AG09309 (cell line): ENCODE measurements around the gene PLCB2.
A peak's percentile ranks its signal among the peaks of the same experiment; 100 is the strongest.

Experiments
- DNase-seq: peaks from one replicate; pipeline ENCODE4 v3.0.0-alpha.2; 2010; ENCODE audit warnings: low read depth
- H3K4me3 ChIP-seq: 2 replicates; pipeline ENCODE4 v1.5.1; 2011; ENCODE audit warnings: mild to moderate bottlenecking, low read depth, low read length, moderate library complexity; ENCODE audit not compliant: control insufficient read depth
- TF ChIP-seq, protein P1 (sequence below): IDR thresholded peaks from 2 replicates; pipeline ENCODE4 v1.5.1; 2011; ENCODE audit warnings: mild to moderate bottlenecking, low read depth, low read length, inconsistent platforms; ENCODE audit not compliant: insufficient read depth, control insufficient read depth; ENCODE audit errors: missing control alignments

PLCB2 gene

DNA sequence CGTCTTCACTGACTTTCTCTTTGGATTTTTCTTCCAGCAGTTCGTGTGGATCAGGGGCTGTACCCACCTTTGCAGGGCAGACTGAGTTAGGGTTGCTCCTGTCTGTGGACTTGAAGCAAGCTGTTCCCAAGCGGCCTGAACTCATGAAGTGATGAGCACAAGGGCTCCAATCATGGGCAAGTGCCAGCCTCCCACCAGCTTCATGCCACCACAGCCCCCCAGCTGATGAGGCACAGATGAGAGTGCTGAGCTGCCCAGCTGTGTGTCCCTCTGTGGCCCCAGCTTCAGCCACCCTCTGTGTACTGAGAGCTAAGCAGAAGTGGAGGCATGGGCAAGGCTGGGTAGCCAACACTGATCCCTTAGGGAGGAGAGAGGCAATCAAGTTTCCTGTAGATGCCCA, 3.3 kb upstream of the PLCB2 start:
- TF ChIP-seq, protein P1, sequence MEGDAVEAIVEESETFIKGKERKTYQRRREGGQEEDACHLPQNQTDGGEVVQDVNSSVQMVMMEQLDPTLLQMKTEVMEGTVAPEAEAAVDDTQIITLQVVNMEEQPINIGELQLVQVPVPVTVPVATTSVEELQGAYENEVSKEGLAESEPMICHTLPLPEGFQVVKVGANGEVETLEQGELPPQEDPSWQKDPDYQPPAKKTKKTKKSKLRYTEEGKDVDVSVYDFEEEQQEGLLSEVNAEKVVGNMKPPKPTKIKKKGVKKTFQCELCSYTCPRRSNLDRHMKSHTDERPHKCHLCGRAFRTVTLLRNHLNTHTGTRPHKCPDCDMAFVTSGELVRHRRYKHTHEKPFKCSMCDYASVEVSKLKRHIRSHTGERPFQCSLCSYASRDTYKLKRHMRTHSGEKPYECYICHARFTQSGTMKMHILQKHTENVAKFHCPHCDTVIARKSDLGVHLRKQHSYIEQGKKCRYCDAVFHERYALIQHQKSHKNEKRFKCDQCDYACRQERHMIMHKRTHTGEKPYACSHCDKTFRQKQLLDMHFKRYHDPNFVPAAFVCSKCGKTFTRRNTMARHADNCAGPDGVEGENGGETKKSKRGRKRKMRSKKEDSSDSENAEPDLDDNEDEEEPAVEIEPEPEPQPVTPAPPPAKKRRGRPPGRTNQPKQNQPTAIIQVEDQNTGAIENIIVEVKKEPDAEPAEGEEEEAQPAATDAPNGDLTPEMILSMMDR = no peak
- H3K4me3 ChIP-seq = no peak overlapping the region
- no peak for DNase-seq

DNA sequence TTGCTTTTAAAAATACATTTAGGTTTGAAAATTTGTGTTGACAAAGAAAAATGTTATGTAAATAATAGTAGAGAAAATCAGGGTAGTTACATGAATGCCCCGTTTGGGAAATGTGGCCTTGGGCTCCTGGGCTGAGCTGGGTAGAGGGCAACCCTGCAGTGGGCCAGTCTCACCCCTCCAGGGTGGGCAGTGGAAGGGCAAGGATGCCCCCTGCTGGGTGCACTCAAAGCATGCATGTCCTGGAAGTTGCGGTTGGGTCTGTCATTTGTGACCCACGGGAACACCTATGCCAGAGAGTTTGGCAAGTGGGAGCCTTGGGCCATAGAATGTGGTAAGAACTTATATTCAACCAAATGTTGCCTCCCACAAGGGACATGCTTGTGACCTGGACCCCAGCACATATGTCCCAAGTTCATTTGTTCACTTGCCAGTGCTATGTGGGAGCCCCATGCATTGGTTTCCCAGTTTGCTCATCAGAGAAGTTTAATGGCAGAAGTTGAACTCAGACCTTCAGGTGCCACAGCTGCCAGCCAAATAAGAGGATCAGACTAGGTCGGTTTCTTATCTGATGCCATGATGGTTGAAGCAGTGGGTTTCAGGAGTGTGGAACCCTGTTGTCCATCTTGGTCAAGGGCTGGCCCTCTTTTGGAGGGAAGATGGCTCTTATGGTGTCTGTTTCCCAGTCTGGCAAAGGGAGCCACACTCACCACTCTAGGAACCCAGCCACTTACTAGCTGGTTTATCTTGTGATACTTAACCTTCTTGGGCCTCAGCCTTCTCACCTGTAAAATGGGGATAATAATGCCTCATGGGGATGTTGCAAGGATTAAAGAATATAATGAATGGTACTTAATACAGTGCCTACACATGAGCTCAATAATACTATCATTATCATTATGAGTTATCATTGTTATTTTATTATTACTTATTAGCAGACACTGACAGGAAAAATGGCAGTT, 2.5 kb upstream of the PLCB2 start:
- no peak overlapping the region for H3K4me3 ChIP-seq
- DNase-seq = no peak
- TF ChIP-seq, protein P1 = peak; percentile 76

DNA sequence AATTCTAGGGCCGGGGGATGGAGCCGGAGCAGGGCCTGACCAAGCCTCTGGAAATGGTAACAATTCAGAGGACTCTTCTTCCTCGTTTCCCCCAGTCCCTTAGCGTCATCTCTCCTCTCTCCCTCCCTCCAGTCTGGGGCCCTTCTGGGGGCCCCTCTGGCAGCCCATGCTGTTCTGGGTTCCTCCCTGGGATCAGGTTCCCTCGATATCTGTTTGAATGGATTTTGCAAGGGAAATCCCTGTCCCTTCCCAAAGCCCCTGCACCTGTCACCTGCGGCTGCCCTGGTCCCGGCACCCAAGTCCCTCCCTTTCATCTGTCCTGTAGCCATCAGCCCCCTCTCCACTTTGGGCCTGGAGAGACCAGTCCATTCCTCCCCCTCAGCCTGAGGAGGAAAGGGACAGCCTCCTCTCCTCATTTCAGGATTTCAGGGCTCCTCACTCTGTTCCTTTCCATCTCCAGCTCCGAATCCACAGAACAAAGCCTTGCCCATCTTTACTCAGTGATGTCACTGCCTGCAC, 1.7 kb upstream of the PLCB2 start:
- TF ChIP-seq, protein P1 = no peak
- no peak for DNase-seq
- no peak overlapping the region for H3K4me3 ChIP-seq

DNA sequence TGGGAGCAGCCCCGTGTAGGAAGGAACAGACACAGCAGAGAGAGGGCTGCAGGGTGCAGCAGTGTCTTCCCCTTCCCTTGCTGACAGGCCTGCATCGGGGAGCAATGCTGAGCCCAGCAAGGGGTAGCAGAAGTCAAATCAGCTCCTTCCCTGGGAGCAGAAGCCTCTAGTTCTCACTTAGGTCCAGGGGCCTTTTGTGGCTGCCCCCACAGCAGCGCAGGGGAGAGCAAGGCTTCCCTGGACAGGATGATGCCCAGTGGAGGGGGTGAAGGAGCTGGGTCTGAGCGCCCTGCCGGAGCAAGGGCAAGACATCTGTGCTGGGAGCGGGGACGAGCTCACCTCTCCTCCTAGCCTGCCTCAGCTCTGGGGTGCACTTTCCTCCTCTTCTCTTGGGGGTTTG, 827 bp downstream of the PLCB2 start:
- TF ChIP-seq, protein P1 = no peak
- DNase-seq = no peak
- no peak overlapping the region for H3K4me3 ChIP-seq

DNA sequence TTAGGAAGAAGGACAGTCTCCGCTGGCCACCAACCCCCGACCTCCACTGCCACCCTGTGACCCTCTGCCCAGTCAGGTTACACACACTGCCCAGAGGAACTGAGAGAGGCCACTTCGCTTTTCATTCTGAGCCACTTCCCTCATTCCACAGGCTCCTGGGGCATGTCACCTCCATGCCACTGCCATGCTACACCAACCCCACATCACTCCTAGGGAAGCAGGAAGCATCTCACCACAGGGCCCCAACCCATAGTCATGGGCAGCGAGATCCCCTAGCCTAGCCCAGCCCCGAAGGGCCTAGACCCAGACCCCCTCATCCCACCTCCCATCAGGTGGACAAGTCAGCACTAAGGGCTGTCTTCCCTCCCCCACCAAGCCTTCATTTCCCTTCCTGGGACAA, 1.4 kb downstream of the PLCB2 start:
- TF ChIP-seq, protein P1 = no peak
- H3K4me3 ChIP-seq = no peak overlapping the region
- DNase-seq = no peak

DNA sequence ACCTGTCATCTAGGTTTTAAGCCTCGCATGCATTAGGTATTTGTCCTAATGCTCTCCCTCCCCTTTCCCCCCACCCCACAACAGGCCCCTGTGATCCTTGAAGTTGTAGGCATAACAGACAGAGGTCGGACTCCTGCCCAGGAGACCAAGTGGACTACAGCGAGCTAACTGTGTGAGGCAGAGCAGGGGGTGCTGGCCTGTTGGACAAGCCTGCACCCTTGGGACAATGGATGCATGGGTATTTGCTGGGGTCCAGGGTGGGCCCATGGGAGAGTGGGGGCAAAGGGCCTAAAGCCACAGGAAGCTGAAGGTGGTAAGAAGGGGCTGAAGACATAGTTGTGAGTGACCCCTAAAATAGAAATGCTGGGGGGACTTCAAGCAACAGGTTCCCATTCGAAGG, 2.5 kb downstream of the PLCB2 start:
- TF ChIP-seq, protein P1 = no peak
- H3K4me3 ChIP-seq = no peak overlapping the region
- DNase-seq = no peak
